ENCODE measurements around the gene HILPDA.

DNA sequence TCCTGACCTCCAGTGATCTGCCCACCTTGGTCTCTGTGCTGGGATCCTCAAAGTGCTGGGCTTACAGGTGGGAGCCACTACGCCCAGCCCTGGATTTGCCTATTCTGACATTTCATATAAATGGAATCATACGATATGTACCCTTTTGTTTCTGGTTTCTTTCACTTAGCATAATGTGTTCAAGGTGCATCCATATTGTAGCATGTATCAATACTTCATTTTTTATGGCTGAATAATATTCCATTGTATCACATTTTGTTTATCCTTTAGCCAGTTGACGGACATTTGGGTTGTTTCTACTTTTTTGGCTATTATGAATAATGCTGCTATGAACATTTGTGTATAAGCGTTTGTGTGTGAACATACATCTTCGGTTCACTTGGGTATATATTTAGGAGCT is 4.8 kb upstream of the HILPDA start:
- TF ChIP-seq CTCF (IDR thresholded peaks at IDR 0.05; ENCODE audit: insufficient read depth, low read length, poor library complexity, severe bottlenecking) = no peak
- TF ChIP-seq EZH2phosphoT487 (conservative IDR thresholded peaks at IDR 0.05; ENCODE audit: low read length) = no peak
